Measurements from ENCODE around the gene CLN6. TPM values are rescaled to one million over a fixed set of nuclear protein-coding genes. Genes with fewer than 3 reads are reported as not detected.
A peak's percentile ranks its signal among the peaks of the same experiment; 100 is the strongest.

CLN6 gene
- total and polyA plus RNA-seq, 12 donors = 5.8 to 14.2 (median 9.0) TPM

- WGBS, 2 donors = 0 to 1% methylated on average over 75 to 85 of the region's 85 CpGs
- Histone ChIP-seq H3K4me3 (peak within 1 kb of the TSS; percentile 65 to 97 (median 90)), H3K9me3 (no peaks in the 10 kb centered on the region), H3K4me1 (peaks cover 3 to 81% (median 60%) of the 10 kb centered on the region in 9 donors), H3K27me3 (no peaks in the 10 kb centered on the region), H3K36me3 (no peaks in the 10 kb centered on the region), H3K27ac (peak within 1 kb of the TSS; percentile 95 to 100 (median 98))
- peak; percentile 89 to 91 for DNase-seq
- intact Hi-C loops (cut with DNase I) = no loop called here
- peak in 3 of 9 donors; percentile 35 to 54 (median 42) for TF ChIP-seq CTCF (IDR thresholded peaks at IDR 0.05)
- ATAC-seq = peak; percentile 92 to 96 (median 92)
These were observed 48.2 kb upstream of the CLN6 start, which contains the start of gene FEM1B for GRCh38 chr15:68277603-68278344. FEM1B (plus strand) TSS chr15:68277745; CDS start chr15:68278418, 673 bp downstream.

- intact Hi-C loops (cut with DNase I) = no loop called here
- Histone ChIP-seq H3K4me3 (peak overlapping the region; percentile 65 to 97 (median 90)), H3K36me3 (no peaks in the 10 kb centered on the region), H3K27ac (peak overlapping the region; percentile 95 to 100 (median 98)), H3K9me3 (no peaks in the 10 kb centered on the region), H3K27me3 (no peaks in the 10 kb centered on the region), H3K4me1 (peaks cover 5 to 81% (median 56%) of the 10 kb centered on the region in 9 donors)
- TF ChIP-seq CTCF (IDR thresholded peaks at IDR 0.05) = no peak
- peak in 1 of 2 donors; percentile 64 for DNase-seq
- peak; percentile 17 to 62 (median 42) for ATAC-seq
- 0% methylated on average over 25 of the region's 25 CpGs for WGBS, 2 donors
These were observed 47.6 kb upstream of the CLN6 start for GRCh38 chr15:68277131-68277602.

DNA sequence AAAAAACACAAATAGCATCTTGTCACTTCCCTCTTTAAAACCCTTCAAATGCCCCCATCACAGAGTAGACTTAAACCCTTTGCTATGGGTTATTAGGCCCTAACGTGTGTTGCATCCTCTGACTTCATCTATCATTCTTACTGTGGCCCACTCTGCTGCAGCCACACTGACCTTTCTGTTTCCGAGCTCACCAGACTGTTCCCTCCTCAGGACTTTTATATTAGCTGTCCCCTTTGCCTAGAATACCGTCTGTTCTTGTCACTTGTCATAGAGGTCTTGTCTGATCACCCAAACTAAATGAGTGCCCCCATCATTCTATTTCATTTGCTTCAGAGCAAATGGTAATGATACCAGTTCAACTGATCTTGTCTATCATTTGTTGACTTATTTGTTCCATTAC, 47.1 kb upstream of the CLN6 start:
- Histone ChIP-seq H3K4me3 (peak overlapping the region; percentile 65 to 97 (median 90)), H3K27me3 (no peaks in the 10 kb centered on the region), H3K27ac (peak overlapping the region; percentile 95 to 100 (median 98)), H3K9me3 (no peaks in the 10 kb centered on the region), H3K36me3 (no peaks in the 10 kb centered on the region), H3K4me1 (peaks cover 6 to 81% (median 51%) of the 10 kb centered on the region in 9 donors)
- DNase-seq (no peak), ATAC-seq (no peak)
- WGBS, 2 donors = 21 to 28% methylated on average over 3 of the region's 3 CpGs
- intact Hi-C loops (cut with DNase I) = no loop called here
- no peak for TF ChIP-seq CTCF (IDR thresholded peaks at IDR 0.05)

DNA sequence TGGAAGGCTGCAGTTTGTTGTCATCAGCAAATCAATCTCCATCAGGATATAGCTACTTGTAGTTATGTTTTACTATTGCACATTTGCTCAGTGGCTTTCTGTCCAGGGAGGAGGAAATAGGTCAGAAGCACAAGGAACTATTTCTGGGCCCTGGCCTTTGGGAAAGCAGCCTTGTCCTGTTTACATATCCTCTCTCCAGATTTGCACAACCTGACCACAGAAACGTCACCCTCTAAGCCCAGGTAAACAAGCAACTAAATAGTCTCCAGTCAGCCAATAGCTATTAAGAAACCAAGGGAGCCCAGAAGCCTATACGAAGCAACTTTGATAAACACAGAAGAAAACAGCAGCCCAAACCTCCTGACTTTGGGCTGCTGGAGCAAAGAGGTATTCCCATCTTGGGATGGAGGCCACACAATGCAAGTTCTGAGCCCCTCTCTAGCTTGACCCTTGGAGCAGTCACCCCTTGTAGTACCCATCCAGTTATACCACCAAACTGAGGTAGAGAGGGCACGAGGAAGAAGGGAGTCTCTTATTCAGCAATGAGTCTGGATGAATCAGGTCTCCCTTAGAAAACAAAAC, 45.7 kb upstream of the CLN6 start:
- TF ChIP-seq CTCF (IDR thresholded peaks at IDR 0.05) = no peak
- H3K27me3 ChIP-seq = no peaks in the 10 kb centered on the region
- intact Hi-C loops (cut with DNase I) = no loop called here
- 72 to 79% methylated on average over 3 of the region's 3 CpGs for WGBS, 2 donors
- no peaks in the 10 kb centered on the region for H3K9me3 ChIP-seq
- peak overlapping the region in 8 of 10 donors; percentile 18 to 100 (median 99) for H3K27ac ChIP-seq
- peaks cover 4 to 74% (median 39%) of the 10 kb centered on the region in 9 donors for H3K4me1 ChIP-seq
- H3K36me3 ChIP-seq = no peaks in the 10 kb centered on the region
- ATAC-seq = no peak
- no peak overlapping the region for H3K4me3 ChIP-seq
- no peak for DNase-seq

All from heart right ventricle (tissue), 16 donors.